T-helper 2 cell (primary cell): ENCODE measurements around the gene FRG2.
"Not testable (repeated sequence)": the region's sequence is repeated elsewhere in the genome, so short reads cannot be mapped to it uniquely, and the experiment has no call there.

ENCODE experiments used
- DNase-seq, 5 experiments: peaks; one replicate each; pipeline versions ENCODE4 v3.0.0 to v3.0.0-alpha.2; 2012 to 2022

The FRG2 gene

GRCh38 chr4:190016369-190017289 lies 10.4 kb downstream of the FRG2 start:
- no peak for DNase-seq

GRCh38 chr4:190015538-190016368 lies 11.3 kb downstream of the FRG2 start:
- peak in 1 of 5 experiments; percentile 18 for DNase-seq

- DNase-seq, result peak in 1 of 5 experiments; percentile 53
Measured at GRCh38 chr4:190014771-190015537, 12.1 kb downstream of the FRG2 start.

GRCh38 chr4:189989941-189990340 lies 37.1 kb downstream of the FRG2 start:
- not testable (repeated sequence) for DNase-seq

GRCh38 chr4:189988877-189989431 lies 38.1 kb downstream of the FRG2 start:
- DNase-seq, result no peak

GRCh38 chr4:189985651-189986243 lies 41.3 kb downstream of the FRG2 start:
- not testable (repeated sequence) for DNase-seq

GRCh38 chr4:189984661-189985060 lies 42.4 kb downstream of the FRG2 start:
- not testable (repeated sequence) for DNase-seq

- DNase-seq, result not testable (repeated sequence)
Measured at GRCh38 chr4:189983916-189984526, 43.0 kb downstream of the FRG2 start.

GRCh38 chr4:189981970-189982369 lies 45.1 kb downstream of the FRG2 start:
- no peak for DNase-seq

GRCh38 chr4:189980292-189980691 lies 46.8 kb downstream of the FRG2 start:
- not testable (repeated sequence) for DNase-seq

- no peak for DNase-seq
Measured at GRCh38 chr4:189979196-189980047, 47.6 kb downstream of the FRG2 start.
